Measurements from ENCODE around the gene AMELY. TPM values are rescaled to one million over a fixed set of nuclear protein-coding genes. Genes with fewer than 3 reads are reported as not detected.

Gene AMELY
- total RNA-seq, 1 donor from 2014 or later = not detected

Other genes with a start within 250 kb of the AMELY start
- gene TBL1Y, start 1.1 kb downstream of the AMELY start, total RNA-seq = not detected in 2 replicates

Measured in T-helper 1 cell treated with Interleukin-12 subunit alpha and Interleukin-12 subunit beta and Interleukin-4 antibody, amounts not matched to agents 30 ng/mL and 1 ng/mL, for 36 hours (primary cell).